Lower leg skin (tissue), 4 donors: Measurements from ENCODE around the gene JAML. TPM values are rescaled to one million over a fixed set of nuclear protein-coding genes. Genes with fewer than 3 reads are reported as not detected.

Experiments used
- DNase-seq, 2 donors: peaks; one replicate each; pipeline ENCODE4 v3.0.0-alpha.2; 2019; ENCODE audit warnings: low spot score in 2 of 2
- H3K4me3 ChIP-seq: fragments of 200-600 bp; sonication (generic); 2 replicates; pipeline ENCODE4 v1.5.1; 2017; ENCODE audit warnings: mild to moderate bottlenecking, low read depth; ENCODE audit not compliant: poor library complexity, severe bottlenecking
- CTCF ChIP-seq, 3 donors: fragments of 450-650 bp; IDR thresholded peaks; one replicate each; pipeline ENCODE4 v1.5.1; 2016; ENCODE audit warnings: antibody characterized with exemption in 3 of 3, mild to moderate bottlenecking in 3 of 3, moderate library complexity in 2 of 3
- POLR2A ChIP-seq, 2 donors: fragments of 450-650 bp; IDR thresholded peaks; one replicate each; pipeline ENCODE4 v1.6.1; 2016 to 2017; ENCODE audit warnings: antibody characterized with exemption in 2 of 2, mild to moderate bottlenecking in 1 of 2, moderate library complexity in 1 of 2
- WGBS, 2 donors: methylation state at CpG; one replicate each; pipeline ENCODE4 v1.1.5; 2018; 5-methylcytosine and 5-hydroxymethylcytosine counted together
- intact Hi-C: fragments of 100-400 bp; cut with DNase I; formaldehyde crosslinking; loops from one replicate; pipeline ENCODE4 v1.15.0; 2023; ENCODE audit warnings: low total_unique reads
- total RNA-seq, 4 donors: library from RNA; depleted of rRNA; stranded (reverse); fragments of >200 nt; gene quantifications; one replicate each; pipeline ENCODE4 v1.1.0, GENCODE V29; 2016

JAML gene
- total RNA-seq, 4 donors from 2014 or later: 0.42 to 3.0 (median 0.61) TPM

- TF ChIP-seq CTCF (IDR thresholded peaks at IDR 0.05) (no peak), POLR2A (IDR thresholded peaks at IDR 0.05) (no peak)
- intact Hi-C loops: no loop called here
- H3K4me3 ChIP-seq: peak overlapping the region; percentile 6
- no peak for DNase-seq
- WGBS, 2 donors: 39 to 53% methylated on average over 13 of the region's 13 CpGs
These were observed 40.0 kb upstream of the JAML start for GRCh38 chr11:118264569-118265465.

GRCh38 chr11:118263695-118264568 is 39.1 kb upstream of the JAML start, which contains the start of gene MPZL2:
TSS of gene MPZL2 (minus strand) at chr11:118264297. CDS start at chr11:118264153, 144 bp downstream.
- H3K4me3 ChIP-seq: peak within 1 kb of the TSS; percentile 6
- TF ChIP-seq CTCF (IDR thresholded peaks at IDR 0.05) (no peak), POLR2A (IDR thresholded peaks at IDR 0.05) (no peak)
- WGBS, 2 donors: 6 to 7% methylated on average over 19 of the region's 19 CpGs
- peak; percentile 59 to 87 for DNase-seq
- intact Hi-C loops: no loop called here

- DNase-seq: no peak
- H3K4me3 ChIP-seq: no peak overlapping the region
- 53 to 56% methylated on average over 4 of the region's 4 CpGs for WGBS, 2 donors
- TF ChIP-seq POLR2A (IDR thresholded peaks at IDR 0.05): no peak
- no peak for TF ChIP-seq CTCF (IDR thresholded peaks at IDR 0.05)
- intact Hi-C loops: no loop called here
These were observed 38.3 kb upstream of the JAML start for GRCh38 chr11:118263112-118263511.

- intact Hi-C loops: no loop called here
These were observed 35.5 kb upstream of the JAML start for GRCh38 chr11:118260353-118260752.

GRCh38 chr11:118259138-118259537 is 34.3 kb upstream of the JAML start:
- TF ChIP-seq POLR2A (IDR thresholded peaks at IDR 0.05) (no peak), CTCF (IDR thresholded peaks at IDR 0.05) (no peak)
- no peak for DNase-seq
- 98 to 100% methylated on average over 1 of the region's 1 CpG for WGBS, 2 donors
- no peak overlapping the region for H3K4me3 ChIP-seq
- intact Hi-C loops: no loop called here

More at GRCh38 chr11:118260353-118260752, 35.5 kb upstream of the JAML start:
- TF ChIP-seq CTCF (IDR thresholded peaks at IDR 0.05): no peak
- no peak for TF ChIP-seq POLR2A (IDR thresholded peaks at IDR 0.05)
- H3K4me3 ChIP-seq: no peak overlapping the region
- no peak for DNase-seq
- WGBS, 2 donors: 72 to 74% methylated on average over 3 of the region's 3 CpGs
